Measurements from ENCODE around the gene PSG6.
"Not testable (repeated sequence)": the region's sequence is repeated elsewhere in the genome, so short reads cannot be mapped to it uniquely, and the experiment has no call there.

- TF ChIP-seq, protein P1, sequence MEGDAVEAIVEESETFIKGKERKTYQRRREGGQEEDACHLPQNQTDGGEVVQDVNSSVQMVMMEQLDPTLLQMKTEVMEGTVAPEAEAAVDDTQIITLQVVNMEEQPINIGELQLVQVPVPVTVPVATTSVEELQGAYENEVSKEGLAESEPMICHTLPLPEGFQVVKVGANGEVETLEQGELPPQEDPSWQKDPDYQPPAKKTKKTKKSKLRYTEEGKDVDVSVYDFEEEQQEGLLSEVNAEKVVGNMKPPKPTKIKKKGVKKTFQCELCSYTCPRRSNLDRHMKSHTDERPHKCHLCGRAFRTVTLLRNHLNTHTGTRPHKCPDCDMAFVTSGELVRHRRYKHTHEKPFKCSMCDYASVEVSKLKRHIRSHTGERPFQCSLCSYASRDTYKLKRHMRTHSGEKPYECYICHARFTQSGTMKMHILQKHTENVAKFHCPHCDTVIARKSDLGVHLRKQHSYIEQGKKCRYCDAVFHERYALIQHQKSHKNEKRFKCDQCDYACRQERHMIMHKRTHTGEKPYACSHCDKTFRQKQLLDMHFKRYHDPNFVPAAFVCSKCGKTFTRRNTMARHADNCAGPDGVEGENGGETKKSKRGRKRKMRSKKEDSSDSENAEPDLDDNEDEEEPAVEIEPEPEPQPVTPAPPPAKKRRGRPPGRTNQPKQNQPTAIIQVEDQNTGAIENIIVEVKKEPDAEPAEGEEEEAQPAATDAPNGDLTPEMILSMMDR (IDR thresholded peaks at IDR 0.05): peak in 2 of 6 experiments; percentile 10 to 39
- TF ChIP-seq POLR2A (IDR thresholded peaks at IDR 0.05): not testable (repeated sequence)
Measured at GRCh38 chr19:42930214-42930613, 12.5 kb upstream of the PSG6 start.

Measured in adrenal gland (tissue), 5 donors.